ENCODE measurements around the gene ALG12. TPM values are rescaled to one million over a fixed set of nuclear protein-coding genes. Genes with fewer than 3 reads are reported as not detected.

Gene ALG12
- total and polyA plus RNA-seq, 2 experiments from 2014 or later = 21.9 to 24.4 TPM

DNA sequence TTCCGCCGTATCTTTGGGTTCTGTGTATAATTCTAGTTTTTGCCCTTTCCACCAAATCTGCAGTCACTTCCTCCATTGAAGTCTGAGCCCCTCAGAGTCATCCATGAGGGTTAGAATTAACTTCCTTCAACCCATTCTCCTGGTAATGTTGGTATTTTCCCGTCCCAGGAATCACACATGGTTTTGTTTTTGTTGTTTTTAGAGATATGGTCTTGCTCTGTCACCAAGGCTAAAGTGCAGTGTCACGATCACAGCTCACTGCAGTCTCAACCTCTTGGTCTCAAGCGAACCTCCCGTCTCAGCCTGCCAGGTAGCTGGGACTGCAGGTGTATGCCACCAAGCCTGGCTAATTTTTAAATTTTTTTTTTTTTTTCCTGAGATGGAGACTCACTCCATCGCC lies 45.9 kb downstream of the ALG12 start:
- H3K9ac ChIP-seq = no peak overlapping the region
- H3K27ac ChIP-seq = no peak overlapping the region
- H3K4me3 ChIP-seq = no peak overlapping the region
- no peaks in the 10 kb centered on the region for H3F3A ChIP-seq (ENCODE audit: insufficient read depth)
- H3K4me1 ChIP-seq (ENCODE audit: insufficient read depth) = no peaks in the 10 kb centered on the region
- TF ChIP-seq EZH2 (IDR thresholded peaks at IDR 0.05; ENCODE audit: insufficient read depth, poor library complexity, severe bottlenecking) (no peak), EZH2phosphoT487 (IDR thresholded peaks at IDR 0.05; ENCODE audit: insufficient read depth, low read depth) (no peak)
- no peaks in the 10 kb centered on the region for H3K27me3 ChIP-seq (replicated peaks; ENCODE audit: insufficient read depth)
- no peaks in the 10 kb centered on the region for H3K9me3 ChIP-seq (ENCODE audit: low read depth)
- in situ Hi-C loops (cut with MboI) = no loop called here
- peaks cover 99% of the 10 kb centered on the region for H3K79me2 ChIP-seq (ENCODE audit: insufficient read depth)
- no peaks in the 10 kb centered on the region; the same call in 1 of the 2 replicates for H4K20me1 ChIP-seq (ENCODE audit: insufficient read depth)
- 0 out of 2 replicates have a peak, but pooled peaks cover 10% of the 10 kb centered on the region for H3K36me3 ChIP-seq (ENCODE audit: low read depth)
- no peak overlapping the region for H2AFZ ChIP-seq
- 96 to 100% methylated on average over 7 of the region's 7 CpGs for WGBS, 2 experiments (ENCODE audit: low coverage in 1 of 2, low lambda C conversion rate in 2 of 2, missing lambda C conversion rate in 2 of 2)
- no peak overlapping the region for H3K4me2 ChIP-seq (ENCODE audit: unreplicated experiment)
- DNase-seq = no peak
- H3K9me2 ChIP-seq (ENCODE audit: insufficient read depth) = no peaks in the 10 kb centered on the region

DNA sequence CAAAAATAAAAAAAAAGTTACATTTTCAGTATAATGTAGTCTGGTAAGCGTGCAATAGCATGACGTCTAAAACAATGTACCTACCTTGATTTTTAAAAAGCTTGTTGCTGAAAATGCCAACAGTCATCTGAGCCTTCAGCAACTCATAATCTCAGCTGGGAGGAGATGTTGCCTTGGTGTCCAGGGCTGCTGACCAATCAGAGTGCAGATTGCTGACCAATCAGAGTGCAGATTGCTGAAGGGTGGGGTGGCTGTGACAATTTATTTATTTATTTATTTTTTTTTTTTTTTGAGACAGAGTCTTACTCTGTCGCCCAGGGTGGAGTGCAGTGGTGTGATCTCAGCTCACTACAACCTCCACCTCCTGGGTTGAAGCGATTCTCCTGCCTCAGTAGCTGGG lies 46.8 kb downstream of the ALG12 start:
- Histone ChIP-seq H3K4me2 (ENCODE audit: unreplicated experiment) (no peak overlapping the region), H2AFZ (no peak overlapping the region), H3K27me3 (replicated peaks; ENCODE audit: insufficient read depth) (no peaks in the 10 kb centered on the region), H3K9me2 (ENCODE audit: insufficient read depth) (no peaks in the 10 kb centered on the region), H3K27ac (no peak overlapping the region), H3K4me1 (ENCODE audit: insufficient read depth) (no peaks in the 10 kb centered on the region), H3K4me3 (no peak overlapping the region), H3K9me3 (ENCODE audit: low read depth) (peaks cover under 1% of the 10 kb centered on the region), H3K9ac (no peak overlapping the region), H3K36me3 (ENCODE audit: low read depth) (peaks cover 11% of the 10 kb centered on the region; the same call in 1 of the 2 replicates), H4K20me1 (ENCODE audit: insufficient read depth) (no peaks in the 10 kb centered on the region; the same call in 1 of the 2 replicates), H3F3A (ENCODE audit: insufficient read depth) (no peaks in the 10 kb centered on the region), H3K79me2 (ENCODE audit: insufficient read depth) (peaks cover 99% of the 10 kb centered on the region)
- in situ Hi-C loops (cut with MboI) = no loop called here
- DNase-seq = peak; percentile 22
- 97 to 98% methylated on average over 4 of the region's 4 CpGs for WGBS, 2 experiments (ENCODE audit: low coverage in 1 of 2, low lambda C conversion rate in 2 of 2, missing lambda C conversion rate in 2 of 2)
- TF ChIP-seq EZH2 (IDR thresholded peaks at IDR 0.05; ENCODE audit: insufficient read depth, poor library complexity, severe bottlenecking) (no peak), EZH2phosphoT487 (IDR thresholded peaks at IDR 0.05; ENCODE audit: insufficient read depth, low read depth) (no peak)

DNA sequence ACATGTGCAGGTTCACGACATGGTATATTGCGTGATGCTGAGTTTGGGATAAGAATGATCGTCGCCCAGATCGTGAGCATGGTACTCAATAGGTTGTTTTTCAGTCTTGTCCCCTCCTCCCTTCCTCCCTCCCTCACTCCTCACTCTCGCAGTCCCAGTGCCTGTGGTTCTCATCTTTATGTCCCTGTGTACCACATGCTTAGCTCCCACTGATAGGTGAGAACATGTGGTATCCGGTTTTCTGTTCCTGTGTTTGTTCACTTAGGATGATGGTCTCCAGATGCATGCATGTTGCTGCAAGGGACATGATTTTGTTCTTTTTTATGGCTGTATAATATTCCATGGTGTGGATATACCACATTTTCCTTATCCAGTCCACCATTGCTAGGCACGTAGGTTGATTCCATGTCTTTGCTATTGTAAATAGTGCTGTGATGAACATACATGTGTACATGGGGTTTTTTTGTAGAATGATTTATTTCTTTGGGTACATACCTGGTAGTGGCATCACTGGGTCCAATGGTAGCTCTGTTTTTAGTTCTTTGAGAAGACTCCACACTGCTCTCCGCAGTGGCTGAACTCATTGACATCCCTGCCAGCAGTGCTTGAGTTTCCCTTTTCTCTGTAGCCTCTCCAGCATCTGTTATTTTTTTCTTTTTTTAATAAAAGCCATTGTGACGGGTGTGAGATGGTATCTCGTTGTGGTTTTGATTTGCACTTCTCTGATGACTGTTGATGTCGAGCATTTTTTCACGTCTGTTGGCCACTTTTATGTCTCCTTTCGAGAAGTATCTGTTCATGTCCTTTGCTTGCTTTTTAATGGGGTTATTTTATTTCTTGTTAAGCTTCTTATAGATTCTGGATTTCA lies 48.2 kb downstream of the ALG12 start:
- in situ Hi-C loops (cut with MboI) = no loop called here
- Histone ChIP-seq H3K9me3 (ENCODE audit: low read depth) (peaks cover 4% of the 10 kb centered on the region), H3K27ac (no peak overlapping the region), H3F3A (ENCODE audit: insufficient read depth) (no peaks in the 10 kb centered on the region), H3K9ac (no peak overlapping the region), H4K20me1 (ENCODE audit: insufficient read depth) (peaks cover 4% of the 10 kb centered on the region; the same call in 1 of the 2 replicates), H3K36me3 (ENCODE audit: low read depth) (peaks cover 12% of the 10 kb centered on the region; the same call in 1 of the 2 replicates), H3K9me2 (ENCODE audit: insufficient read depth) (no peaks in the 10 kb centered on the region), H3K4me1 (ENCODE audit: insufficient read depth) (no peaks in the 10 kb centered on the region), H2AFZ (no peak overlapping the region), H3K27me3 (replicated peaks; ENCODE audit: insufficient read depth) (no peaks in the 10 kb centered on the region), H3K4me3 (no peak overlapping the region), H3K4me2 (ENCODE audit: unreplicated experiment) (no peak overlapping the region), H3K79me2 (ENCODE audit: insufficient read depth) (peaks cover 99% of the 10 kb centered on the region)
- TF ChIP-seq EZH2phosphoT487 (IDR thresholded peaks at IDR 0.05; ENCODE audit: insufficient read depth, low read depth) (no peak), EZH2 (IDR thresholded peaks at IDR 0.05; ENCODE audit: insufficient read depth, poor library complexity, severe bottlenecking) (no peak)
- 87 to 88% methylated on average over 14 of the region's 14 CpGs for WGBS, 2 experiments (ENCODE audit: low coverage in 1 of 2, low lambda C conversion rate in 2 of 2, missing lambda C conversion rate in 2 of 2)
- DNase-seq = no peak

DNA sequence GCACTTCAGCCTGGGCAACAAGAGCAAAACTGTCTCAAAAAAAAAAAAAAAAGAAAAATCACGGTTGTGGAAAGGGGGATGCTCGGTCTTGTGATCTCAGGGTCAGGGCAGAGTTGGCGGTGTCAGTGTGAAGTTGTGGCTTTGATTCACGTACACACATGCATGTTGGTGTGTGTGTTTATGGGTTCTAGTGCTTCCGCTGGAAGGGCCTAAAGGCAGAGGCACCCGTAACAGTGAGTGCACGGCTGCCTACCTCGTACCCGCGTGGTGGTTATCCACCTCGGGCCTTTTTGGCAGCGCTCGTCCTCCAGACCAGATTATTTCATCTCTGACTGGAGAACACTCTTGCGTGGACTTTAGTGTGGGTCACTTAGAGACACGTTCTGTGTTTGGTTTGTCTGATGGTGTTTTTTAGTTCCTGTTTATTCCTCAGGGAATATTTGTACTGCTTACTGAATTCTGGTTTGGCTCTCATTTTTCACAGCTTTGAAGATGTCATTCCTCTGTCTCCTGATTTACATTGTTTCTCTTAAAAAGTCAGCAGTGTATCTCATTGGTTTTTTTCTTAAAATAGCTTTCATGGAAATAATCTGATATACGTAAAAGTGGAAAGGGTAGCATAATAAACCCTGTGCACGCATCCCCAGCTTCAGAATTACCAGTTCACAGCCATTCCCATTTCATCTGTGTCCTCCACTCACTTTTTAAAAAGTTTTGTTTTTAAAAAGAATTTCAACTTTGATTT lies 49.0 kb downstream of the ALG12 start:
- Histone ChIP-seq H4K20me1 (ENCODE audit: insufficient read depth) (peaks cover 4% of the 10 kb centered on the region; the same call in 1 of the 2 replicates), H3K4me3 (no peak overlapping the region), H3K27ac (no peak overlapping the region), H3K27me3 (replicated peaks; ENCODE audit: insufficient read depth) (no peaks in the 10 kb centered on the region), H2AFZ (no peak overlapping the region), H3K36me3 (ENCODE audit: low read depth) (peaks cover 12% of the 10 kb centered on the region; the same call in 1 of the 2 replicates), H3K9ac (no peak overlapping the region), H3K79me2 (ENCODE audit: insufficient read depth) (peaks cover 100% of the 10 kb centered on the region), H3K9me3 (ENCODE audit: low read depth) (peaks cover 4% of the 10 kb centered on the region), H3K9me2 (ENCODE audit: insufficient read depth) (no peaks in the 10 kb centered on the region), H3K4me1 (ENCODE audit: insufficient read depth) (no peaks in the 10 kb centered on the region), H3F3A (ENCODE audit: insufficient read depth) (no peaks in the 10 kb centered on the region), H3K4me2 (ENCODE audit: unreplicated experiment) (no peak overlapping the region)
- TF ChIP-seq EZH2phosphoT487 (IDR thresholded peaks at IDR 0.05; ENCODE audit: insufficient read depth, low read depth) (no peak), EZH2 (IDR thresholded peaks at IDR 0.05; ENCODE audit: insufficient read depth, poor library complexity, severe bottlenecking) (no peak)
- in situ Hi-C loops (cut with MboI) = no loop called here
- 89 to 92% methylated on average over 17 of the region's 17 CpGs for WGBS, 2 experiments (ENCODE audit: low coverage in 1 of 2, low lambda C conversion rate in 2 of 2, missing lambda C conversion rate in 2 of 2)
- DNase-seq = no peak

Measured in GM23248 (cell line).